Suprapubic skin (tissue), 4 donors: Measurements from ENCODE around the gene ATP8B3. TPM values are rescaled to one million over a fixed set of nuclear protein-coding genes. Genes with fewer than 3 reads are reported as not detected.
A peak's percentile ranks its signal among the peaks of the same experiment; 100 is the strongest.

Source experiments
- DNase-seq, 2 donors: peaks; one replicate each; pipeline ENCODE4 v3.0.0-alpha.2; 2019; ENCODE audit warnings: low spot score in 2 of 2
- H3K27ac ChIP-seq: fragments of 200-600 bp; sonication (generic); one replicate; pipeline ENCODE4 v1.5.1; 2019
- H3K27me3 ChIP-seq: fragments of 200-600 bp; sonication (generic); one replicate; pipeline ENCODE4 v1.5.1; 2019
- H3K36me3 ChIP-seq: fragments of 200-600 bp; sonication (generic); one replicate; pipeline ENCODE4 v1.5.1; 2019
- H3K4me1 ChIP-seq: fragments of 200-600 bp; sonication (generic); one replicate; pipeline ENCODE4 v1.5.1; 2019
- H3K4me3 ChIP-seq: fragments of 200-600 bp; sonication (generic); one replicate; pipeline ENCODE4 v1.5.1; 2019; ENCODE audit warnings: mild to moderate bottlenecking
- H3K9me3 ChIP-seq: fragments of 200-600 bp; sonication (generic); one replicate; pipeline ENCODE4 v1.5.1; 2019
- EP300 ChIP-seq: sonication (generic); formaldehyde crosslinking; IDR thresholded peaks from one replicate; pipeline ENCODE4 v1.6.1; 2017; ENCODE audit warnings: antibody characterized with exemption
- POLR2A ChIP-seq, 2 donors: fragments of 450-650 bp; IDR thresholded peaks; one replicate each; pipeline ENCODE4 v1.6.1; 2017; ENCODE audit warnings: antibody characterized with exemption in 2 of 2, mild to moderate bottlenecking in 2 of 2, moderate library complexity in 2 of 2
- POLR2AphosphoS5 ChIP-seq, 3 donors: sonication (generic); formaldehyde crosslinking; IDR thresholded peaks; one replicate each; pipeline ENCODE4 v1.6.1; 2017; ENCODE audit warnings: antibody characterized with exemption in 3 of 3
- WGBS: methylation state at CpG from one replicate; pipeline ENCODE4 v1.1.5; 2018; 5-methylcytosine and 5-hydroxymethylcytosine counted together
- total RNA-seq, 4 donors: library from RNA; depleted of rRNA; stranded (reverse); fragments of >200 nt; gene quantifications; one replicate each; pipeline ENCODE4 v1.1.0, GENCODE V29; 2016
- TF ChIP-seq, protein P1 (sequence below), 2 donors: fragments of 200-600 bp in 1 of 2; fragments of 450-650 bp in 1 of 2; sonication (generic) in 1 of 2; IDR thresholded peaks; one replicate each; pipeline ENCODE4 v1.5.1; 2016 to 2019; ENCODE audit warnings: antibody characterized with exemption in 2 of 2, mild to moderate bottlenecking in 1 of 2, moderate library complexity in 1 of 2

Gene ATP8B3
- total RNA-seq, 4 donors from 2014 or later = 1.5 to 3.8 (median 1.8) TPM

DNA sequence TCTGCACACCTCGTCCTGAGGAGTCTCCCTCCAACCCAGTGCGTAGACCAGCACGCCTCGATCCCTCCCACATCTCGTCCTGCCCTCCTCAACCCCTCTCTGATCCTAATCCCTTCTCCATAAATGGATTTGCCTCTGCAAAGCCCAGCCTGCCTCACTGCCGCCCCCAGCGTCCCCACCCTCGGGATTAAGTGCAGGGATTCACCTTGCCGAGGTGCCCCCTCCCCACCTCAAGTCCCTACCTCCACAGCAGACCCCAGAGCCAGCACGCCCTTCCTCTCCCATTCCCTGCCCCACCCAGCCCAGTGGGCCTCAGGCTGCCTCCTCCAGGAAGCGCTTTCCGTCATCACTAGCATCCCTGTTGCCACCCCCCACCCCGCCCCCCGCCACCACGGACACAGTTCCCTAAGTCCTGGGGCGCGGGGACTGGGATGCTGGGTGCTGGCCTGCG, 47.3 kb upstream of the ATP8B3 start:
- H3K36me3 ChIP-seq = no peaks in the 10 kb centered on the region
- H3K4me3 ChIP-seq = peak overlapping the region; percentile 91
- H3K4me1 ChIP-seq = peaks cover 85% of the 10 kb centered on the region
- no peak for TF ChIP-seq POLR2A (IDR thresholded peaks at IDR 0.05)
- no peak for TF ChIP-seq POLR2AphosphoS5 (IDR thresholded peaks at IDR 0.05)
- TF ChIP-seq EP300 = no peak
- TF ChIP-seq, protein P1, sequence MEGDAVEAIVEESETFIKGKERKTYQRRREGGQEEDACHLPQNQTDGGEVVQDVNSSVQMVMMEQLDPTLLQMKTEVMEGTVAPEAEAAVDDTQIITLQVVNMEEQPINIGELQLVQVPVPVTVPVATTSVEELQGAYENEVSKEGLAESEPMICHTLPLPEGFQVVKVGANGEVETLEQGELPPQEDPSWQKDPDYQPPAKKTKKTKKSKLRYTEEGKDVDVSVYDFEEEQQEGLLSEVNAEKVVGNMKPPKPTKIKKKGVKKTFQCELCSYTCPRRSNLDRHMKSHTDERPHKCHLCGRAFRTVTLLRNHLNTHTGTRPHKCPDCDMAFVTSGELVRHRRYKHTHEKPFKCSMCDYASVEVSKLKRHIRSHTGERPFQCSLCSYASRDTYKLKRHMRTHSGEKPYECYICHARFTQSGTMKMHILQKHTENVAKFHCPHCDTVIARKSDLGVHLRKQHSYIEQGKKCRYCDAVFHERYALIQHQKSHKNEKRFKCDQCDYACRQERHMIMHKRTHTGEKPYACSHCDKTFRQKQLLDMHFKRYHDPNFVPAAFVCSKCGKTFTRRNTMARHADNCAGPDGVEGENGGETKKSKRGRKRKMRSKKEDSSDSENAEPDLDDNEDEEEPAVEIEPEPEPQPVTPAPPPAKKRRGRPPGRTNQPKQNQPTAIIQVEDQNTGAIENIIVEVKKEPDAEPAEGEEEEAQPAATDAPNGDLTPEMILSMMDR (IDR thresholded peaks at IDR 0.05) = no peak
- H3K27me3 ChIP-seq = no peaks in the 10 kb centered on the region
- peak overlapping the region; percentile 26 for H3K27ac ChIP-seq
- no peaks in the 10 kb centered on the region for H3K9me3 ChIP-seq
- no peak for DNase-seq
- WGBS = 43% methylated on average over 14 of the region's 18 CpGs

DNA sequence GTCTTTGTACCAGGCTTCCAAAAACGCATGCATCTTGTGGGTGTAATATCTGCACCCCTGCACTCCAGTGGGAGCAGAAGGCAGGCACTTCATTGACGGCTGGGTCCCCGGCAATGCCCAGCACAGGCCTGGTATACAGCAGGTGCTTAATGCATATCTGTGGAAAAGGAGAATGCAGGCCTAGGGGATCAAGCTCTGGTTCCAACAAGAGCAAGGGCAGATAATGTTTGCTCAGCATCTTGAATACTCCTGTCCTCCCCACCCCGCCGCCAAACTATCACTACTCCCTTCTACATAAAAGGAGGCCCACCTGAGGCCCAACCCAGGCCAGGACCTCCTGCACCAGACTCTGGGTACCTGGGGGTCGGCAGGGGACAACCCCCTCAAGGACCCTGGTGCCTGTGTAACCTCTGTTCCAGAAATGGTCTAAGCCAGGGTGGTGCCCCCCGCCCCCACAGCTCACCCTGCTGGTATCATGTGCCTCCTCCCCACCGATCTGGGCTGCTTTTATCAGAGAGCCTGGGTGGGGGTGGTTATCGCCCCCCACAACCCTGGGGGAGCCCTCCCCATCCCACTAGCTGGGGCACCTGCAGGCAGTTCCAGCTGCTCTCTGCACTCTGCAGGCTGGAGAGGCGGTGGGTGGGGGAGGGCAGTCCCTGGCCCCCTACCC, 46.5 kb upstream of the ATP8B3 start:
- WGBS = 49% methylated on average over 8 of the region's 10 CpGs
- H3K27me3 ChIP-seq = no peaks in the 10 kb centered on the region
- peak overlapping the region; percentile 88 for H3K27ac ChIP-seq
- H3K36me3 ChIP-seq = no peaks in the 10 kb centered on the region
- TF ChIP-seq, protein P1 (IDR thresholded peaks at IDR 0.05) = no peak
- no peak for TF ChIP-seq POLR2AphosphoS5 (IDR thresholded peaks at IDR 0.05)
- TF ChIP-seq EP300 = no peak
- TF ChIP-seq POLR2A (IDR thresholded peaks at IDR 0.05) = no peak
- peaks cover 90% of the 10 kb centered on the region for H3K4me1 ChIP-seq
- H3K9me3 ChIP-seq = no peaks in the 10 kb centered on the region
- no peak for DNase-seq
- no peak overlapping the region for H3K4me3 ChIP-seq

DNA sequence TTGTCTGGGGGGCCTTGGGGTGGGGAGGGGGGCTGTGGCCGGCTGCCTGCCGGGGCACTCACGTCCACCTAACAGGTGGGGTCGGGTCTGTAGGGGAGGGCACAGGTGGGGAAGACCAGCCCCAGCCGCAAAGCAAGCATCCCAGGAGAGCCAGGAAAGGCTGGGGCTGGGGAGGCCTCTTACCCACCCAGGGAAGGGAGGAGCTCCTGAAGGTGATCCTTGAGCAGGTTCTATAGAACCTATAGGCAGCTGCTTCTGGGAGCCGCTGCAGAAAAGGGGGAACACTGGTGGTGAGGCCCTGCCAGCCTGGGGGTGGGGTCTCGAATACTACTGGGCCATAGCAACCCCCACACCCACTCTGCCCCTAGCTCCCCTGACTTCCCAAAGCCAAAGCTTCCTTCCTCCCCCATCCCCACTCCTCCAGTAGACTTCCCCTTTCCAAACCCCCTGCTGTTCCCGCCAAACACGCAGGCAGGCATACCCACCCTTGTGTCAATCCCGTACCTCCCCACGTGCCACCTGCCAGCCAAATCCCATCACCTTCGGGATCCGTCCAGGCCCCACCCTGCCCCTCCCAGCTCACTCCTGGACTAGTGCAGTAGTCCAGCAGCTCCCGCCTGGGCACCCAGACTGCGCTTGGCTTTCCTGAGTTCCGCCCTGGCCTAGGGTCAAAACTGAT, 45.7 kb upstream of the ATP8B3 start:
- Histone ChIP-seq H3K27ac (peak overlapping the region; percentile 88), H3K4me1 (peaks cover 97% of the 10 kb centered on the region), H3K36me3 (no peaks in the 10 kb centered on the region), H3K27me3 (no peaks in the 10 kb centered on the region), H3K9me3 (no peaks in the 10 kb centered on the region), H3K4me3 (peak overlapping the region; percentile 56)
- DNase-seq = no peak
- WGBS = 53% methylated on average over 10 of the region's 16 CpGs
- TF ChIP-seq EP300 (no peak), POLR2A (IDR thresholded peaks at IDR 0.05) (no peak), POLR2AphosphoS5 (IDR thresholded peaks at IDR 0.05) (no peak)
- TF ChIP-seq, protein P1 (IDR thresholded peaks at IDR 0.05) = no peak

DNA sequence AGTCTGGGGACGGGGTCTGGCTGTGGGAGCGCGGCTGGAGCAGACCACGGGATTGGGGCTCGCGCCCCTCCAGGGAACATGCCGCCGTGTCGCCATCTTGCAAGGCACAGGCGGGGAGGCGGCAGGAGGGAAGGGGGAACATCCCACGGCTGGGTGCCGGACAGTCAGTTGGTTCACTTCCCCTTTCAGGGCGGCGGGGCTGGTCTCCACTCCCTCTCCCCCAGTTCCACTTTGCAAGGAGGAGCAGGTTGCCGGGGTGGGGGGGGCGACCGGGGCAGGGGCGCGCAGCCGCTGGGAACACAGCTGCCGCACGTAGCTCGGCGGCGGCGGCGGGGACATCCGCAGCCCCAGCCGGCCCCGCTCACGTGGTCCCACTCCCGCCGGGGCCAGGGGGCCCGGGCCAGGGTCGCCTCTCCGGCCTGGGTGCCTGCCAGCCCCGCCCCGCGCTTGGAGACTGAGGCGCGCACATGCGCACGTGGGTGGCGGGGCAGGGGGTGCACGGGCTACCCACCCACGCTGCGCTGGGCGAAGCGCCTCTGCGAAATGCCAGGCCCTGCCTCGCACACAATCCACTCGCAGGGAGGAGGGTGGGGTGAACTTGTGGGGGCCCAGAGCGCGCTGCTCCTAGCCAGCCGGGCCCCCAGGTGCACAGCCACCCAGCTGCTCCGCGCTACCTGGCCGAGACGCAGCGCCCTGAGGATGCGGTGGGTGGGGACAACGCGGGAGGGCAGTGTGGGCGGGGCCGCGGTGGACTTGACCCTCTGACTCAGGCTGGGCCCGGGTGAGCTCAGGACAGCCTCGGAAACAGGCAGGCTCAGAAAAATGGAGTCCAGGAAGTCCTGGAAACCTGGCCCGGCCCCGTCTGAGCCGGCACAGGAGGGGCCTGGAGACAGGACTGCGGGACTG, 44.9 kb upstream of the ATP8B3 start:
- Histone ChIP-seq H3K27ac (peak overlapping the region; percentile 88), H3K4me3 (peak overlapping the region; percentile 56), H3K4me1 (peaks cover 100% of the 10 kb centered on the region), H3K27me3 (no peaks in the 10 kb centered on the region), H3K36me3 (no peaks in the 10 kb centered on the region), H3K9me3 (no peaks in the 10 kb centered on the region)
- TF ChIP-seq, protein P1 (IDR thresholded peaks at IDR 0.05) = no peak
- TF ChIP-seq EP300 (no peak), POLR2A (IDR thresholded peaks at IDR 0.05) (no peak), POLR2AphosphoS5 (IDR thresholded peaks at IDR 0.05) (peak in 1 of 3 donors; percentile 62)
- peak; percentile 93 to 96 for DNase-seq
- 17% methylated on average over 1 of the region's 73 CpGs for WGBS
